Neural progenitor cell (in vitro differentiated cells): ENCODE measurements around the gene CIC.
A peak's percentile ranks its signal among the peaks of the same experiment; 100 is the strongest.

ENCODE experiments used
- CTCF ChIP-seq: fragments of 200-600 bp; sonication (generic); IDR thresholded peaks from 2 replicates; pipeline ENCODE4 v1.5.1; 2017; ENCODE audit warnings: antibody characterized with exemption, mild to moderate bottlenecking
- EZH2 ChIP-seq: fragments of 200-600 bp; sonication (generic); IDR thresholded peaks from 2 replicates; pipeline ENCODE4 v1.6.1; 2017; ENCODE audit warnings: antibody characterized with exemption, mild to moderate bottlenecking, moderate library complexity

GRCh38 chr19:42279902-42280814 lies 11.1 kb downstream of the CIC start:
- TF ChIP-seq CTCF (peak; percentile 80), EZH2 (no peak)
